SH-SY5Y (cell line): ENCODE measurements around the gene ARHGAP15.

Source experiments
- GATA2 ChIP-seq: IDR thresholded peaks from 2 replicates; pipeline ENCODE4 v1.6.1; 2011; ENCODE audit warnings: mild to moderate bottlenecking, low read depth, low read length
- GATA3 ChIP-seq: IDR thresholded peaks from 2 replicates; pipeline ENCODE4 v1.6.1; 2011; ENCODE audit warnings: low read depth, mild to moderate bottlenecking, low read length, moderate library complexity

GRCh38 chr2:143559147-143559546 lies 429.9 kb downstream of the ARHGAP15 start:
- TF ChIP-seq GATA3 (no peak), GATA2 (no peak)
